Measurements from ENCODE around the gene TRIM42.

GRCh38 chr3:140710711-140711389, 33.0 kb downstream of the TRIM42 start:
- TF ChIP-seq JUND (IDR thresholded peaks at IDR 0.05; ENCODE audit: low read length) (no peak), KDM5A (IDR thresholded peaks at IDR 0.05; ENCODE audit: low read length) (no peak), SIRT6 (IDR thresholded peaks at IDR 0.05; ENCODE audit: low read length) (no peak), TAF1 (IDR thresholded peaks at IDR 0.05; ENCODE audit: low read depth, low read length) (no peak), SUZ12 (IDR thresholded peaks at IDR 0.05; ENCODE audit: low read length) (no peak), CTCF (IDR thresholded peaks at IDR 0.05; ENCODE audit: control extremely low read depth in 1 of 3, insufficient read depth in 1 of 3, low read depth in 1 of 3, low read length in 3 of 3) (no peak), EGR1 (IDR thresholded peaks at IDR 0.05; ENCODE audit: borderline replicate concordance, low read depth, low read length) (no peak)
- TF ChIP-seq, protein P1, sequence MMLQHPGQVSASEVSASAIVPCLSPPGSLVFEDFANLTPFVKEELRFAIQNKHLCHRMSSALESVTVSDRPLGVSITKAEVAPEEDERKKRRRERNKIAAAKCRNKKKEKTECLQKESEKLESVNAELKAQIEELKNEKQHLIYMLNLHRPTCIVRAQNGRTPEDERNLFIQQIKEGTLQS (IDR thresholded peaks at IDR 0.05; ENCODE audit: insufficient read depth, low read depth, low read length) = no peak
